ENCODE data around the gene CBARP. TPM values are rescaled to one million over a fixed set of nuclear protein-coding genes. Genes with fewer than 3 reads are reported as not detected.

The CBARP gene
- total and polyA plus RNA-seq, 2 of the 13 experiments (the other 11 are each of a cell fraction or from before 2014, with no cell fraction given), result 1.2 to 1.4 TPM

- TF ChIP-seq MXD4 (CRISPR knock-in tag; IDR thresholded peaks at IDR 0.05) (peak; percentile 81), ZNF616 (CRISPR knock-in tag; IDR thresholded peaks at IDR 0.05; ENCODE audit: low read depth) (peak; percentile 45; the same call in 1 of the 2 replicates), CCAR2 (optimal IDR thresholded peaks at IDR 0.05; ENCODE audit: low read depth, low read length) (no peak), BRCA1 (CRISPR knock-in tag; IDR thresholded peaks at IDR 0.05) (no peak), SMARCC2 (IDR thresholded peaks at IDR 0.05) (no peak), BORCS8-MEF2B (CRISPR knock-in tag; IDR thresholded peaks at IDR 0.05) (no peak), SMYD3 (CRISPR knock-in tag; IDR thresholded peaks at IDR 0.05) (no peak), ZNF253 (CRISPR knock-in tag; IDR thresholded peaks at IDR 0.05; ENCODE audit: borderline replicate concordance) (no peak), HDAC1 (CRISPR knock-in tag; IDR thresholded peaks at IDR 0.05) (peak; percentile 75), RORA (CRISPR knock-in tag; IDR thresholded peaks at IDR 0.05) (no peak), HOMEZ (CRISPR knock-in tag; IDR thresholded peaks at IDR 0.05; ENCODE audit: low read depth) (no peak), MYNN (CRISPR knock-in tag; IDR thresholded peaks at IDR 0.05; ENCODE audit: low read depth) (no peak)
- TF ChIP-seq, protein P1, sequence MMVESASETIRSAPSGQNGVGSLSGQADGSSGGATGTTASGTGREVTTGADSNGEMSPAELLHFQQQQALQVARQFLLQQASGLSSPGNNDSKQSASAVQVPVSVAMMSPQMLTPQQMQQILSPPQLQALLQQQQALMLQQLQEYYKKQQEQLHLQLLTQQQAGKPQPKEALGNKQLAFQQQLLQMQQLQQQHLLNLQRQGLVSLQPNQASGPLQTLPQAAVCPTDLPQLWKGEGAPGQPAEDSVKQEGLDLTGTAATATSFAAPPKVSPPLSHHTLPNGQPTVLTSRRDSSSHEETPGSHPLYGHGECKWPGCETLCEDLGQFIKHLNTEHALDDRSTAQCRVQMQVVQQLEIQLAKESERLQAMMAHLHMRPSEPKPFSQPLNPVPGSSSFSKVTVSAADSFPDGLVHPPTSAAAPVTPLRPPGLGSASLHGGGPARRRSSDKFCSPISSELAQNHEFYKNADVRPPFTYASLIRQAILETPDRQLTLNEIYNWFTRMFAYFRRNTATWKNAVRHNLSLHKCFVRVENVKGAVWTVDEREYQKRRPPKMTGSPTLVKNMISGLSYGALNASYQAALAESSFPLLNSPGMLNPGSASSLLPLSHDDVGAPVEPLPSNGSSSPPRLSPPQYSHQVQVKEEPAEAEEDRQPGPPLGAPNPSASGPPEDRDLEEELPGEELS (CRISPR knock-in tag; IDR thresholded peaks at IDR 0.05), result no peak
- TF ChIP-seq, protein P2, sequence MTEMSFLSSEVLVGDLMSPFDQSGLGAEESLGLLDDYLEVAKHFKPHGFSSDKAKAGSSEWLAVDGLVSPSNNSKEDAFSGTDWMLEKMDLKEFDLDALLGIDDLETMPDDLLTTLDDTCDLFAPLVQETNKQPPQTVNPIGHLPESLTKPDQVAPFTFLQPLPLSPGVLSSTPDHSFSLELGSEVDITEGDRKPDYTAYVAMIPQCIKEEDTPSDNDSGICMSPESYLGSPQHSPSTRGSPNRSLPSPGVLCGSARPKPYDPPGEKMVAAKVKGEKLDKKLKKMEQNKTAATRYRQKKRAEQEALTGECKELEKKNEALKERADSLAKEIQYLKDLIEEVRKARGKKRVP (CRISPR knock-in tag; IDR thresholded peaks at IDR 0.05), result no peak
- TF ChIP-seq, protein P3, sequence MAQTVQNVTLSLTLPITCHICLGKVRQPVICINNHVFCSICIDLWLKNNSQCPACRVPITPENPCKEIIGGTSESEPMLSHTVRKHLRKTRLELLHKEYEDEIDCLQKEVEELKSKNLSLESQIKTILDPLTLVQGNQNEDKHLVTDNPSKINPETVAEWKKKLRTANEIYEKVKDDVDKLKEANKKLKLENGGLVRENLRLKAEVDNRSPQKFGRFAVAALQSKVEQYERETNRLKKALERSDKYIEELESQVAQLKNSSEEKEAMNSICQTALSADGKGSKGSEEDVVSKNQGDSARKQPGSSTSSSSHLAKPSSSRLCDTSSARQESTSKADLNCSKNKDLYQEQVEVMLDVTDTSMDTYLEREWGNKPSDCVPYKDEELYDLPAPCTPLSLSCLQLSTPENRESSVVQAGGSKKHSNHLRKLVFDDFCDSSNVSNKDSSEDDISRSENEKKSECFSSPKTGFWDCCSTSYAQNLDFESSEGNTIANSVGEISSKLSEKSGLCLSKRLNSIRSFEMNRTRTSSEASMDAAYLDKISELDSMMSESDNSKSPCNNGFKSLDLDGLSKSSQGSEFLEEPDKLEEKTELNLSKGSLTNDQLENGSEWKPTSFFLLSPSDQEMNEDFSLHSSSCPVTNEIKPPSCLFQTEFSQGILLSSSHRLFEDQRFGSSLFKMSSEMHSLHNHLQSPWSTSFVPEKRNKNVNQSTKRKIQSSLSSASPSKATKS (CRISPR knock-in tag; IDR thresholded peaks at IDR 0.05), result no peak
- TF ChIP-seq, protein P4, sequence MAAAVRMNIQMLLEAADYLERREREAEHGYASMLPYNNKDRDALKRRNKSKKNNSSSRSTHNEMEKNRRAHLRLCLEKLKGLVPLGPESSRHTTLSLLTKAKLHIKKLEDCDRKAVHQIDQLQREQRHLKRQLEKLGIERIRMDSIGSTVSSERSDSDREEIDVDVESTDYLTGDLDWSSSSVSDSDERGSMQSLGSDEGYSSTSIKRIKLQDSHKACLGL (CRISPR knock-in tag; IDR thresholded peaks at IDR 0.05), result peak; percentile 34; the same call in 1 of the 2 replicates
Measured at GRCh38 chr19:1269478-1270212, 31.8 kb upstream of the CBARP start (continued).
